Activated CD4-positive, alpha-beta T cell treated with anti-CD3 and anti-CD28 coated beads, Interleukin-2, amount 50 U/mL, for 24 hours (primary cell): ENCODE data around the gene CYFIP2.

Experiments used
- DNase-seq, 2 donors: peaks; one replicate each; pipeline ENCODE4 v3.0.0-alpha.2; 2020; ENCODE audit warnings: low read depth in 1 of 2, low spot score in 1 of 2

The CYFIP2 gene

GRCh38 chr5:157312492-157312891 is 46.6 kb downstream of the CYFIP2 start:
- peak; percentile 25 to 63 for DNase-seq

GRCh38 chr5:157322581-157322980 is 56.7 kb downstream of the CYFIP2 start:
- DNase-seq, result no peak

GRCh38 chr5:157323107-157323706 is 57.3 kb downstream of the CYFIP2 start:
- DNase-seq, result no peak

GRCh38 chr5:157324237-157324636 is 58.3 kb downstream of the CYFIP2 start:
- no peak for DNase-seq

GRCh38 chr5:157326440-157327005 is 60.6 kb downstream of the CYFIP2 start:
- no peak for DNase-seq

- DNase-seq, result no peak
These were observed 61.8 kb downstream of the CYFIP2 start for GRCh38 chr5:157327771-157328170.

GRCh38 chr5:157328277-157328912 is 62.5 kb downstream of the CYFIP2 start:
- DNase-seq, result peak in 1 of 2 donors; percentile 63

- DNase-seq, result peak in 1 of 2 donors; percentile 28
These were observed 65.9 kb downstream of the CYFIP2 start for GRCh38 chr5:157331807-157332206.

- no peak for DNase-seq
These were observed 69.9 kb downstream of the CYFIP2 start for GRCh38 chr5:157335534-157336422.

GRCh38 chr5:157336423-157336744 is 70.5 kb downstream of the CYFIP2 start:
- no peak for DNase-seq

GRCh38 chr5:157339409-157339808 is 73.5 kb downstream of the CYFIP2 start:
- DNase-seq, result no peak

GRCh38 chr5:157342822-157343402 is 77.0 kb downstream of the CYFIP2 start:
- no peak for DNase-seq

- peak in 1 of 2 donors; percentile 25 for DNase-seq
These were observed 78.2 kb downstream of the CYFIP2 start for GRCh38 chr5:157343842-157344790.

GRCh38 chr5:157345067-157345466 is 79.1 kb downstream of the CYFIP2 start:
- no peak for DNase-seq

- DNase-seq, result no peak
These were observed 79.6 kb downstream of the CYFIP2 start for GRCh38 chr5:157345485-157345884.

GRCh38 chr5:157347301-157348048 is 81.6 kb downstream of the CYFIP2 start:
- DNase-seq, result no peak

GRCh38 chr5:157348049-157348400 is 82.1 kb downstream of the CYFIP2 start:
- DNase-seq, result no peak

GRCh38 chr5:157350939-157351801 is 85.2 kb downstream of the CYFIP2 start:
- no peak for DNase-seq

- DNase-seq, result no peak
These were observed 85.8 kb downstream of the CYFIP2 start for GRCh38 chr5:157351802-157352092.
